Stimulated activated naive CD4-positive, alpha-beta T cell treated with Interleukin-2 at 50 U/mL for 16 hours (primary cell): ENCODE results near the gene RMDN3.

ENCODE experiments used
- DNase-seq: peaks from one replicate; lab custom pipeline; 2025; lab: John Stamatoyannopoulos, UW

The RMDN3 gene

DNA sequence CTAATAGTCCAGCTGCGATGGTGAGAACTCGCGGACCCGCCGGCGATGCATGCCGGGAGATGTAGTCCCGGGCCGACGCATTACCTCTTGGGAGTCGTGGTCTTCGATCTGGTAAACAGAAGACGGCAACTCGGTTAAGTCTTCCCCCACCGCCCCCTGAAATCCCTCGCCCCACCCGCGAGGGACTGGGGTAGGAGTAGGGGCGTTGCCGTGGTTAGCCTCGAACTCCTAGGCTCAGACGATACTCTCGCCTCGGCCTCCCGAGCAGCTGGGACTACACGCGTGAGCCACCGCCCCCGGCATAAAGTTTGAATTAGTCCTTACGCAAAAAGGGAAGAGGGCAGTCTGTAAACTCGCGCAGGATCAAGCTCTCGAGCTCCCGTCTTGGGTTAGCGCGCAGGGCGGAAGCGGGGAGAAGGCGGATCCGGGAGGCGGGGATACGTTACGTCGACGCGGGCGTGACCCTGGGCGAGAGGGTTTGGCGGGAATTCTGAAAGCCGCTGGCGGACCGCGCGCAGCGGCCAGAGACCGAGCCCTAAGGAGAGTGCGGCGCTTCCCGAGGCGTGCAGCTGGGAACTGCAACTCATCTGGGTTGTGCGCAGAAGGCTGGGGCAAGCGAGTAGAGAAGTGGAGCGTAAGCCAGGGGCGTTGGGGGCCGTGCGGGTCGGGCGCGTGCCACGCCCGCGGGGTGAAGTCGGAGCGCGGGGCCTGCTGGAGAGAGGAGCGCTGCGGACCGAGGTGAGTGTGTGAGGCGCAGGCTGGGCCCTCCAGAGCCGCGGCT, 60.2 kb downstream of the RMDN3 start, which contains the start of gene RAD51:
RAD51 (plus strand) TSS at position 487 of the 781 bp plus-strand sequence. CDS start 3,585 bp downstream, outside the sequence.
- DNase-seq = peak; percentile 91

DNA sequence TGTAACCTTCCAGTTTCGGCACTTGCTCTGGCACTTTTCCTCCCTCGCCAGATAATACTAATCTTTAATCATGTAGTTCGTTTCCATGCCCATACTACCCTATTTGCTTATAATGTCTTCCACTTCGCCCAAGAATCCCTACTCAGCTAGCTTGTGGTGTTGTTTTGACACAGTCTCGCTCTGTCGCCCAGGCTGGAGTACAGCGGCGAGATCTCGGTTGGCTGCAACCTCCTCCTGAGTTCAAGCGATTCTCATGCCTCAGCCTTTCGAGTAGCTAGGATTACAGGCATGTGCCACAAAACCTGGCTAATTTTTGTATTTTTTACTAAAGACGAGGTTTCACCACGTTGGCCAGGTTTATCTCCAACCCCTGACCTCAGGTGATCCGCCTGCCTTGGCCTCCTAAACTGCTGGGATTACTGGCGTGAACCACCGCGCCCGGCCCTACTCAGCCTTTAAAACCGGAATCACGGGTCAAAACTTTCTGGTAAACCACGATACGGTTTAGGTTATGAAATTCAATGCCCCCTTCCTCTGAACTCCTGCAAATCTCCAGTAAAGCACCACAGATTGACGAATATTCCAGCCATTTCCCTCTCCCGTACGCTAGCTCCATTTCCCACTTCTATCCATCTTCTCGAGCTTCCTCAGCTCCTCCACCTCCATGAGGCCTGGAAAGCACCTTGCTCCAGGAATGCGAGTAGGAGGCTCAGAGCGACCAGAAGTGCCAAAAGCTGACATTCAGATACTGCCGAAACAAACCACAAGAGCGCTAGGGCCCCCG, 61.0 kb downstream of the RMDN3 start:
- DNase-seq = no peak

DNA sequence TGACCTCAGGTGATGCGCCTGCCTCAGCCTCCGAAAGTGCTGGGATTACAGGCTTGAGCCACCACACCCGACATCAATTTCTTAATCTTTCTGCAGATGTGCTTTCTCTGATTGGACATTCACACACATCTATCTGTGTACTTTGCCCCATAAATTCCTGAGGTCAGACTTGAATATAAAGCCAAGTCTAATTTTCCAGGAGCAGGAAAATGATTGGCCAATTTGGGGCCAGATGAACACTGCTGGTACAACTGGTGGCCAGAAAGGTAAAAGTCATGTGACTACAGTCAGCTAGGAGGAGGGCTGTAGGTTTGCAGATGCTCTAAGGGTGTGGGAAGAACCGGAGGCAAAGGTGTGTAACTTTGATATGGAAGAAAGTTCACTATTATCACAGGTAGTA, 63.3 kb downstream of the RMDN3 start:
- no peak for DNase-seq

DNA sequence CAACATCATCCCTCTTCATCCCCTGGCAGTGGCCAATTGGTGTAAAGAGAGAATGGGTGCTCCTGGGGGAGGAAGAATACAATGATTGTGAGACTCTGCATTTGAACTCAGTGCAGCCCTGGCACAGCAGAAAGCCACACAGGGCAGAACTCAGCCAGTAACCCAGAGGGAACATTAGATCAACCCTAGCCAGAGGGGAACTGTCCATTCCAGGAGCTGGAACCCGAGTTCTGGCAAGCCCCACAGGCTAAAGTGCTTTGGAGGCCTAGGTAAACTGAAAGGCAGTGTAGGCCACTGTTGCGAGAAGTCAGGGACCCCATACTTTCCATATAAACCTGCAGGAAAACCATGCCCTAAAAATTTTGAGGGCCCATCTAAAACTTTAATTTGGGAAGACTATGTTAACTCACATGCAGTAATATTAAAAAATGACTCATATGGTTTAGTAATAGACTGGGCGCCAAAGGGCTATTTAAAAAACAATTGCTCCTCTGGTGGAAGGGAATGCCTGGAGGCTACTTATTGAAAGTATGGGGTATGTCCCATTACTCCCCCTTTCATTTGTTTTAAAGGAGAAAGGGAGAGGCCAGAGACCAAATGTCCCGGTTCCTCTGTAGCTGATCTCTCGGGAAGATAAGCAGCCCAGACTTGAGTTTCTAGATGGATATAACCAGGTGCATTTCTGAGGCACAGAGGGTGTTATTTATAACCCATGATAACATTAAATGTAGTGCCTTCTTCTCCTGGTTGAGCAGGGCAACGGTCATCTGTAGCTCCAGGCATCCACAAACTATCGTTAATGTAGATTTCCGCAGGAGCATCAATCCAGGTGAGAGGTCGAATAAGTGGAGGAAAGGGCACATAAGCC, 65.9 kb downstream of the RMDN3 start:
- no peak for DNase-seq
